Memory B cell (primary cell): ENCODE measurements around the gene PLA2G2C.
A peak's percentile ranks its signal among the peaks of the same experiment; 100 is the strongest.

Experiments used
- ATAC-seq: fragments of 150-1000 bp; cut with Tn5 transposase; 2 replicates; pipeline ENCODE4 v1.10.0; 2021; ENCODE audit warnings: low read depth, mild to moderate bottlenecking, moderate library complexity
- DNase-seq, 2 donors: peaks; one replicate each; pipeline ENCODE4 v3.0.0; 2022; ENCODE audit warnings: low spot score in 2 of 2
- H3K27ac Mint-ChIP-seq: one replicate; pipeline ENCODE4 v1.8.0; 2022; ENCODE audit warnings: mild to moderate bottlenecking, moderate library complexity, mixed read lengths
- H3K27me3 Mint-ChIP-seq: one replicate; pipeline ENCODE4 v1.8.0; 2022; ENCODE audit warnings: mixed read lengths
- H3K36me3 Mint-ChIP-seq: one replicate; pipeline ENCODE4 v1.8.0; 2022; ENCODE audit warnings: mild to moderate bottlenecking, mixed read lengths
- H3K4me1 Mint-ChIP-seq: one replicate; pipeline ENCODE4 v1.8.0; 2022; ENCODE audit warnings: mixed read lengths
- H3K4me3 Mint-ChIP-seq: one replicate; pipeline ENCODE4 v1.8.0; 2022; ENCODE audit warnings: mild to moderate bottlenecking, moderate library complexity, mixed read lengths
- H3K9me3 Mint-ChIP-seq: one replicate; pipeline ENCODE4 v1.8.0; 2022; ENCODE audit warnings: mixed read lengths

PLA2G2C gene

GRCh38 chr1:20216574-20216973, 30.3 kb upstream of the PLA2G2C start:
- Mint-ChIP-seq H3K27ac (no peak overlapping the region), H3K4me3 (no peak overlapping the region), H3K4me1 (no peaks in the 10 kb centered on the region), H3K36me3 (no peaks in the 10 kb centered on the region), H3K9me3 (no peaks in the 10 kb centered on the region), H3K27me3 (peaks cover 5% of the 10 kb centered on the region)
- DNase-seq (no peak), ATAC-seq (peak; percentile 72)

GRCh38 chr1:20215716-20216115, 29.4 kb upstream of the PLA2G2C start:
- DNase-seq (no peak), ATAC-seq (no peak)
- Mint-ChIP-seq H3K9me3 (no peaks in the 10 kb centered on the region), H3K4me3 (no peak overlapping the region), H3K27ac (no peak overlapping the region), H3K27me3 (peaks cover 6% of the 10 kb centered on the region), H3K36me3 (no peaks in the 10 kb centered on the region), H3K4me1 (no peaks in the 10 kb centered on the region)

- peak overlapping the region; percentile 72 for H3K4me3 Mint-ChIP-seq
- no peak overlapping the region for H3K27ac Mint-ChIP-seq
- no peaks in the 10 kb centered on the region for H3K4me1 Mint-ChIP-seq
- H3K27me3 Mint-ChIP-seq, result peaks cover 12% of the 10 kb centered on the region
- no peaks in the 10 kb centered on the region for H3K9me3 Mint-ChIP-seq
- H3K36me3 Mint-ChIP-seq, result no peaks in the 10 kb centered on the region
- DNase-seq, result peak; percentile 51 to 58
- ATAC-seq, result peak; percentile 81
These were observed 26.5 kb upstream of the PLA2G2C start for GRCh38 chr1:20212685-20213331.

GRCh38 chr1:20212085-20212684, 25.9 kb upstream of the PLA2G2C start:
- no peak for DNase-seq
- Mint-ChIP-seq H3K4me1 (no peaks in the 10 kb centered on the region), H3K27ac (no peak overlapping the region), H3K27me3 (peaks cover 10% of the 10 kb centered on the region), H3K4me3 (no peak overlapping the region), H3K9me3 (no peaks in the 10 kb centered on the region), H3K36me3 (no peaks in the 10 kb centered on the region)
- ATAC-seq, result no peak

GRCh38 chr1:20211511-20211931, 25.2 kb upstream of the PLA2G2C start:
- Mint-ChIP-seq H3K9me3 (no peaks in the 10 kb centered on the region), H3K27ac (no peak overlapping the region), H3K4me1 (no peaks in the 10 kb centered on the region), H3K27me3 (peaks cover 10% of the 10 kb centered on the region), H3K36me3 (no peaks in the 10 kb centered on the region), H3K4me3 (no peak overlapping the region)
- ATAC-seq, result no peak
- no peak for DNase-seq

- Mint-ChIP-seq H3K36me3 (no peaks in the 10 kb centered on the region), H3K9me3 (no peaks in the 10 kb centered on the region), H3K4me1 (no peaks in the 10 kb centered on the region), H3K27me3 (peaks cover 10% of the 10 kb centered on the region), H3K27ac (no peak overlapping the region), H3K4me3 (no peak overlapping the region)
- ATAC-seq (no peak), DNase-seq (no peak)
These were observed 24.6 kb upstream of the PLA2G2C start for GRCh38 chr1:20210736-20211460.

- Mint-ChIP-seq H3K4me3 (no peak overlapping the region), H3K9me3 (no peaks in the 10 kb centered on the region), H3K36me3 (no peaks in the 10 kb centered on the region), H3K27ac (no peak overlapping the region), H3K4me1 (no peaks in the 10 kb centered on the region), H3K27me3 (peaks cover 14% of the 10 kb centered on the region)
- DNase-seq (no peak), ATAC-seq (no peak)
These were observed 23.2 kb upstream of the PLA2G2C start for GRCh38 chr1:20209471-20209870.

- no peak overlapping the region for H3K27ac Mint-ChIP-seq
- H3K36me3 Mint-ChIP-seq, result no peaks in the 10 kb centered on the region
- DNase-seq (no peak), ATAC-seq (no peak)
- H3K27me3 Mint-ChIP-seq, result peaks cover 21% of the 10 kb centered on the region
- no peaks in the 10 kb centered on the region for H3K4me1 Mint-ChIP-seq
- no peaks in the 10 kb centered on the region for H3K9me3 Mint-ChIP-seq
- no peak overlapping the region for H3K4me3 Mint-ChIP-seq
These were observed 21.2 kb upstream of the PLA2G2C start for GRCh38 chr1:20207546-20207945.

- Mint-ChIP-seq H3K36me3 (no peaks in the 10 kb centered on the region), H3K27me3 (peaks cover 22% of the 10 kb centered on the region), H3K27ac (no peak overlapping the region), H3K4me3 (no peak overlapping the region), H3K4me1 (no peaks in the 10 kb centered on the region), H3K9me3 (no peaks in the 10 kb centered on the region)
- no peak for DNase-seq
- no peak for ATAC-seq
These were observed 15.8 kb upstream of the PLA2G2C start for GRCh38 chr1:20202166-20202565.

- Mint-ChIP-seq H3K4me3 (no peak overlapping the region), H3K36me3 (no peaks in the 10 kb centered on the region), H3K9me3 (no peaks in the 10 kb centered on the region), H3K27ac (no peak overlapping the region), H3K4me1 (no peaks in the 10 kb centered on the region), H3K27me3 (peaks cover 27% of the 10 kb centered on the region)
- DNase-seq (no peak), ATAC-seq (no peak)
These were observed 14.6 kb upstream of the PLA2G2C start for GRCh38 chr1:20200966-20201365.

- Mint-ChIP-seq H3K4me1 (peaks cover 4% of the 10 kb centered on the region), H3K36me3 (no peaks in the 10 kb centered on the region), H3K27ac (no peak overlapping the region), H3K4me3 (no peak overlapping the region), H3K9me3 (no peaks in the 10 kb centered on the region), H3K27me3 (peaks cover 25% of the 10 kb centered on the region)
- no peak for DNase-seq
- no peak for ATAC-seq
These were observed 13.5 kb upstream of the PLA2G2C start for GRCh38 chr1:20199840-20200239.

GRCh38 chr1:20199403-20199802, 13.1 kb upstream of the PLA2G2C start:
- Mint-ChIP-seq H3K27me3 (peaks cover 26% of the 10 kb centered on the region), H3K4me1 (peaks cover 4% of the 10 kb centered on the region), H3K27ac (no peak overlapping the region), H3K4me3 (no peak overlapping the region), H3K9me3 (no peaks in the 10 kb centered on the region), H3K36me3 (no peaks in the 10 kb centered on the region)
- no peak for DNase-seq
- ATAC-seq, result no peak

- Mint-ChIP-seq H3K36me3 (no peaks in the 10 kb centered on the region), H3K9me3 (no peaks in the 10 kb centered on the region), H3K4me3 (no peak overlapping the region), H3K27ac (no peak overlapping the region), H3K27me3 (peaks cover 30% of the 10 kb centered on the region), H3K4me1 (peaks cover 4% of the 10 kb centered on the region)
- ATAC-seq (no peak), DNase-seq (no peak)
These were observed 12.6 kb upstream of the PLA2G2C start for GRCh38 chr1:20198918-20199317.

GRCh38 chr1:20198296-20198695, 12.0 kb upstream of the PLA2G2C start:
- DNase-seq (no peak), ATAC-seq (no peak)
- Mint-ChIP-seq H3K36me3 (no peaks in the 10 kb centered on the region), H3K4me1 (peaks cover 4% of the 10 kb centered on the region), H3K4me3 (no peak overlapping the region), H3K27me3 (peaks cover 27% of the 10 kb centered on the region), H3K27ac (no peak overlapping the region), H3K9me3 (no peaks in the 10 kb centered on the region)
